GM19025 (cell line): ENCODE data around the gene GPATCH3.
"Not testable (repeated sequence)": the region's sequence is repeated elsewhere in the genome, so short reads cannot be mapped to it uniquely, and the experiment has no call there.

ENCODE experiments used
- ATAC-seq: cut with Tn5 transposase; IDR thresholded peaks from one replicate; pipeline ENCODE4 v1.9.1; 2021; ENCODE audit warnings: mild to moderate bottlenecking, low read depth, moderate library complexity; ENCODE audit not compliant: unreplicated experiment

The GPATCH3 gene

GRCh38 chr1:26874896-26875295 is 25.4 kb downstream of the GPATCH3 start:
- ATAC-seq = no peak

GRCh38 chr1:26873097-26873496 is 27.2 kb downstream of the GPATCH3 start:
- not testable (repeated sequence) for ATAC-seq

DNA sequence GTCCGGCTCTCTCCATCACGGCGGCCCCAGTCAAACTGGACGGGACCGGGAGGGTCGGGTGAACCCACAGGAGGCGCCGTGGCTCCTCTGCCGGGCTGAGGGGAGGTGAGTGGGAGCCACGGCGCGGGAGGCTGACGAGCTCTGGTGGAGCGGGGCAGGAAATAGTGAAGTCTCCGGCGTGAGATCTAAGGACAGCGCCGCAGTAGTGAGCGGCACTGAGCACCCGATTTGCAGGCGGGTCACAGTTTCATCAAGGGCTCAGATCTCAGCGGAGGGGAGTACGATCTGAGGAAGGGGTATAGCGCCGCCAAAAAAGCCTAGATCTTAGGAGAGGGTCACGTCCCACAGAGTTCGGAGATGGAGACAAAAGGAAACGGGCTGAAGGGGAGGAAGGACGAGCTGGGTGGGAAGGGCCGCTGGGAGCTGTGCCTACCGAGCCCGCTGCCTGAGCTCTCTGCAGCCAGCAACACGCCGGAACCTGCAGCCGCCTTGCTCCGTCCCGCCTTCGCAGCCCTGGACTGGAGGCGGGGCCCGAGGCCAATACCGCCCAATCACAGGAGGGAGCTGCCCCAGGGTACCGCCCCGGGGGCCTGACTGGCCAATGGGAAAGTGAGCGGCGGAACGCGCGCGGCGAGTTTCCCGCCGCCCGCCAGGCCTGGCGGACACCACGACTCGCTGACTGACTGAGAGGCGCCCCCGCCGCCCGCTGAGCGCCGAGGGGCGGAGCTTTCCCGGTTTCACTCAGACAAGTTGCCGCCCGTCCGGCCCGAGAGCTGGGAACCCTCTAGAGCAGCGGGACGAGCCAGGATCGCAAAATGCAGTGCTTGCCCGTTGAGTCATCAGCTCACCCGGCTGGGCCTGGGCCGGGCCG is 35.4 kb downstream of the GPATCH3 start:
- ATAC-seq = peak; percentile 93

DNA sequence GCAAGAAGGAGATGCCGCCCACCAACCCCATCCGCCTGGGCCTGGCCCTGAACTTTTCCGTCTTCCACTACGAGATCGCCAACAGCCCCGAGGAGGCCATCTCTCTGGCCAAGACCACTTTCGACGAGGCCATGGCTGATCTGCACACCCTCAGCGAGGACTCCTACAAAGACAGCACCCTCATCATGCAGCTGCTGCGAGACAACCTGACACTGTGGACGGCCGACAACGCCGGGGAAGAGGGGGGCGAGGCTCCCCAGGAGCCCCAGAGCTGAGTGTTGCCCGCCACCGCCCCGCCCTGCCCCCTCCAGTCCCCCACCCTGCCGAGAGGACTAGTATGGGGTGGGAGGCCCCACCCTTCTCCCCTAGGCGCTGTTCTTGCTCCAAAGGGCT is 36.6 kb downstream of the GPATCH3 start:
- no peak for ATAC-seq

- no peak for ATAC-seq
Observed at GRCh38 chr1:26862781-26863684, 37.2 kb downstream of the GPATCH3 start, which contains the start of gene SFN. Gene SFN, plus strand, starts transcription at chr1:26863149. Its CDS starts 64 bp downstream, at chr1:26863213.

DNA sequence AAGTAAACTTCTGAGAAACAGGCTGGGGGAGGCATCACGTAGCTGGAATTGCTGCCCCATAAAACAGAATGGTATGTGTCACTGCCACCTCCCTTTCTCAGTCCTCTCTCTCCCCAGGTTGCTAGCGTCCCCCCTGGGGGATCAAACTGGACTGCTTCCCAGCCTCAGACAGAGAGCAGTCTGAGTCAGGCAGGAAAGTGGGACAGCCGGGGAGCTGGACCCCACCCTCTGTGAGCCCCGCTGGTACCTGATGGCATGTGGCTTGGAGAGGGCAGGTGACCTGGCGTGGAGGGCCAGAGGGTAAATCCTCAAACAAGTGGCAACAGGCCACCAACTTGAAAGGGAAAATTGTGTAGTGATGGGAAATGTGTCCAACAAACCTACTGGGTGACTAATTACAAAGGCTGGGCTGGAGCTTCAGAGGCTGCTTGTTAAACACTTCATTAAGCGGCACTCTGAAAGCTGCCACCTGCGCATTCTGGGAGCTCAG is 38.3 kb downstream of the GPATCH3 start:
- ATAC-seq = no peak

DNA sequence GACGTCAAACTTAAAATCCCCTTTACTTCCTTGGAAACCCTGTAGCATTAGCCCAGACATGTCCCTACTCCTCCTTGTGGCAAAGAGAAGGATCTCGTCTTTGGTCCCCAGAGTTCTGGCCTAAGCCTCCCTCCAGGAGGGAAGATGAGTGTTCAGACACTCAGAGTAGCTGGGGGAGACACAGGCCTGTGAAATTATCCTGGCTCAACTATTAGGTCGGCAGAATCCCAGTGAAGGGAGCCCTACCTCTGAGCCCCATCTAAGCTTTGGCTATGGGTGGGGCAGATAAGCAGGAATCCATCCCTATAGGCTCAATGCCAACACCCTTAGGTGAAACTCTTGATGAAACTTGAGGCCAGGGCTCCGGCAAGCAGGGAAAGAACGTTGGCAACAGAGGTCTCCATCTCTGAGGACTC is 39.0 kb downstream of the GPATCH3 start:
- ATAC-seq = no peak

DNA sequence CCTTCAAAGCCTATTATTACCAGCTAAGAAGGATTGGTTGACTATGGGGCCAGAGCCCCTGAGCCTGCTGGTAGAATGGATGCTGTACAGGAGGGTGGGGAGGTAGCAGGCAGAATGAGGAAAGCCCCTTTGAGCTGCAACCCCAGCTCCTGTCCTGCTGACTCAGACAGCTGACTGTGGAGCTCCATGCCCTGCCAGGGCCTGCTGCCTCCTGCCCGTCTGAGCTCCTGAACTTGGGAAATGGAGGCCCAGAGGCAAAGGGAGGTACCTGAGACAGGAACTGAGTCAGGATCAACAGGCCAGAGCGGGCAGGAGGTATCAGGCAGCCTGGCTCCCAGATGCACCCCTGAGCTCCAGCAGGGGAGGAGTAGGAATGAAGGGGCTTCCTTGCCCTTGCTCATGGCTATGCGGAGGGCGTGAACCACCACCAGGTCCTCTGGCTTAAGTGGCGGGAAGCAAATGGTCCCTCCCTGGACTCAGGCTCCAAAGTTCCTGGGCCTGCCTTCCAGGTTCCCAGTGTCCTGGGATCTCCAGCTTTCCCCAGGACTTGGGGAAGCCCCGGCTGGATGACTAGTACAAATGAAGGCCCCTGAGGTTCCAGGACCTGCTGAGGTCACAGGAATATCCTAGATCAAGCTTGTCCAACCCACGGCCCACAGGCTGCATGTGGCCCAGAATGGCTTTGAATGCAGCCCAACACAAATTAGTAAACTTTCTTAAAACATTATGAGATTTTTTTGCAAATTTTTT is 41.2 kb downstream of the GPATCH3 start:
- no peak for ATAC-seq

DNA sequence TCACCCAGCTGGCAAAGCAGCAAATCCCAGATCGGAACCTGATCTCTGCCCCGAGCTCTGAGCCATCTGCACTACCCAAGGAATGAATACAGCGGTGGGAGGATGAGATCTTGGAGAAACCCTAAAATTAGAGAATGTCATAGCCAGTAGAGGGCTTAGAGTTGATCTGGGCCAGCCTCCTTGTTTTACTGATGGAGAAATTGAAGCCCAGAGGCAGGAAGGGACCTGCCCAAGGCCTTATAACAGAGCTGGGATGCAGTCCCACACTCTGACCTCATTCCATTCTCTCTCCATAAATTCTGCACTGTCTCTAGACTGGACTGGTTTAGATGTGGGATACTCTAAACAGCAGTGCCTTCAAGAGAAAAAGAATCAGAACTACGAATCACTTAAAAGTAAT is 42.1 kb downstream of the GPATCH3 start:
- no peak for ATAC-seq

GRCh38 chr1:26857473-26858060 is 42.7 kb downstream of the GPATCH3 start:
- ATAC-seq = no peak

DNA sequence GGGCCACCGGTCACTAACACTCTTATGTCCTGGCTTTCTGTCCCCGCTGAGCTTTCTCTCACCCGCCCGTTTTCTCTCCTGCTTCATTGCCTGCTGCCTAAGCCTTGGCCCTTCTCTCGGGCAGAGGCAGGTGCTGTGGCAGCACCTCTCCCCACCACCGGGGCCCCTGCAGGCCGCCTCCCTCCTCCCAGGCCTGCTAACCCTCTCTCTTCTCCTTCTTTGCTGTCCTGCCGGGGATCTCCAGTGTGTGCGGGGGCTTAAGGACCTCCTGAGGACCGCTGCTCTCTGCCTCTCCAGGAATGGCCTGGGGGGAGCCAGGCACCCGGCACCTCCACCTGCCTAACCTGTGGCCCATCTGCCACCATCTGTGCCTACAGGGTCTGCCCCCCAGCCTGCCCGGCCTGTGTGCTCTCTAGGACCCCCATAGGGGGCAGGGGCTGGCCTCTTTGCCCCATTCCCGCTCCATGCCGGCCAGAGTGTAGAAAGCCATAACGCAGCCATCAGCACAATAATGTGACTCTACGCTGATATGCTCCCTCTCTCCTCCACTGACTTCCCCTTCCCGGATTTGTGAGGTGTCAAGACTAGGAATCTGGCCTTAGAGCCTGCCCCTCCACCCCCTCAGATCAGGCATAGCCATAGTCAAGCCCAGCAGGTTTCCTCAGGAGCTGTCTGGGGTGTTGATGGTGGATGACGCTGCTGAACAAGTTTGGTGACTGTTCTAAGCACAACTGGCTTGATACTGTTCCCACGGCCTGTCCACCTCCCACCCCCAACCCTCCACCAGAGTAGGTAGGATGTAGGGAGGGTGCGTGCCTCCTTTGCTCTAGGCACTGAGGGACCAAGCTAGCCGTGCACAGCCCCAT is 43.4 kb downstream of the GPATCH3 start:
- no peak for ATAC-seq

- ATAC-seq = no peak
Observed at GRCh38 chr1:26856181-26856580, 44.1 kb downstream of the GPATCH3 start.

DNA sequence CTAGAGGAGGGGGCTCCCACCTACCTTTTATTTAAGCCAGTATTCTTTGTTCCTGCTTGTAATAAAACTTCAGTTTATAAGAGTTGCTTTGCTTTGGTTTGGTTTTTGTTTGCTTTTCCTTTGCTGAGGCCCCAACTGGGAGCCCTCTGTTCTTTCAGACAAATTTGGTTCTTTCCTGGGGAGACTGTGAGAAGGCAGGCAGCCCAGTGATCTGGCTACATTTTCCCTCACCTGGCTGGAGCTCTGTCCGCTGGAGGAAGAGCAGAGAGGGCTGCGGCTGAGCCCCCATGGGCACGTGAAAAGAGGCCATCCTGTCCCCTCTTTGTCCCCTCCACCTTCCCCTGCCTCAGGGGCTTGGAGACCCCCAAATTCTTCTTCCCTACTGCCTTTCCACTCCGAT is 44.6 kb downstream of the GPATCH3 start:
- ATAC-seq = no peak

GRCh38 chr1:26854906-26855305 is 45.4 kb downstream of the GPATCH3 start:
- ATAC-seq = no peak

DNA sequence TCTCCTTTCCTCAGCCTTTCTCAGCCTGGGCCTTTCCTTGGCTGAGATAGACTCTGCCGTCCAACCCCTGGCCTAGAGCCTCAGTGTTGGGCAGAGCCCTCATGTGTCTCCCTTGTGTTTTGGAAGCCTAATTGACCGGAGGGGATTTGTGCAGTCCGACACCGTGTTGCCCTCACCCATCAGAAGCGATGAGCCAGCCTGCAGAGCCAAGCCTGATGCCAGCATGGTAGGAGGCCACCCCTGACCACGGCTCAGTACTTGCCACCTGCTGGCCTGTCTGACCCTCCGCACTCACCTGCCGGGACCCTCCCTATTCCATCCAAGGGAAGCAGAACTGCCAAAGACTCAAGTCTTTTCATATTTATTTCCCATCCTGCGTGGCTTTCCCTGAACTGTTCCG is 46.7 kb downstream of the GPATCH3 start:
- ATAC-seq = no peak

- no peak for ATAC-seq
Observed at GRCh38 chr1:26853156-26853555, 47.1 kb downstream of the GPATCH3 start.

DNA sequence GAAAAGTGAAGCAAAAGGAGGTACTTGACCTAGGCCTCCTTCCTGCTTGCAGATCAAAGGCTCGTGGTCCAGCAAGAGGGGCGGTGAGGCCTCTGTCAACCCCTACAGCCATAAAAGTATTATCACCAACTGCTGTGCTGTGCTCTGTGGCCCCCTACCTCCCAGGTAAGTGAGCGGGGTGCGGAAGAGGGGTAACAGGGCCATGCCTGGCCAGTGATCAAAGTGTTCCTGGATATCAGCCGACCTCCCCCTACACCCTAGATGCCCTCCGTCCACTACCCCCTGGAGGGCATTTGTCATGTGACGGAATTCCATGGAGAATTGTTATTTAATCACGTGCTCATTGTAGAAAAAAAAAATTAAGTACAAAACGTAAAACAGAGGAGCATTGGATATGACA is 47.6 kb downstream of the GPATCH3 start:
- no peak for ATAC-seq

DNA sequence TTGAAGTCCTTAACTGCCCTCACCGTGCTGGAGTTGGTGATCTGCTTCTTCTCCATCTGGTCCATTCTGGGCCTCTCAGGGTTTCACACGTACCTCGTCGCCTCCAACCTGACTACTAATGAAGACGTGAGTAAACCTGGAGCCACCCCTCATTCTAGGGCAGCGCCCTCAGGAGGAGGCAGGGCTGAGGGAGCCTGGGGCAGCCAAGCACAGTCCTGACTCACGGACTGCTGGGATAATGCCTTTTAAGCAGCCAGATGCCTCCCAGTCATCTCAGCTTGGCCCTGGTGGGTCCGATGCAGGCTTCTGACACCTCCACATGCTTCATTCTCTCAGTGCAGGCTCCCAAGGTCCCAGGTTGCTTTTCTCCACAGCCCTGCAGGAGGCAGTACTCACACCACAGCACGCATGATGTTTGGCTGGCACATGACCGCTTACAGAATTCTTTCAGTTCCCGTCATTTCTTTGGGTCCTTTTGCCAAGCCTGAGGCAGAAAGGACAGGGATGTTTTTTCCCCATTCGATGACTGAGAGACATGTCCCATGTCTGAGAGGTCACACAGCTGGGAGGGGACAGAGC is 49.1 kb downstream of the GPATCH3 start:
- ATAC-seq = no peak
